GM19438 (cell line): ENCODE measurements around the gene AFAP1L2.
"Not testable (repeated sequence)": the region's sequence is repeated elsewhere in the genome, so short reads cannot be mapped to it uniquely, and the experiment has no call there.

Experiments used
- ATAC-seq: cut with Tn5 transposase; IDR thresholded peaks from one replicate; pipeline ENCODE4 v1.9.1; 2021; ENCODE audit warnings: low read depth; ENCODE audit not compliant: unreplicated experiment

AFAP1L2 gene

GRCh38 chr10:114342976-114343375 is 61.3 kb downstream of the AFAP1L2 start:
- no peak for ATAC-seq

DNA sequence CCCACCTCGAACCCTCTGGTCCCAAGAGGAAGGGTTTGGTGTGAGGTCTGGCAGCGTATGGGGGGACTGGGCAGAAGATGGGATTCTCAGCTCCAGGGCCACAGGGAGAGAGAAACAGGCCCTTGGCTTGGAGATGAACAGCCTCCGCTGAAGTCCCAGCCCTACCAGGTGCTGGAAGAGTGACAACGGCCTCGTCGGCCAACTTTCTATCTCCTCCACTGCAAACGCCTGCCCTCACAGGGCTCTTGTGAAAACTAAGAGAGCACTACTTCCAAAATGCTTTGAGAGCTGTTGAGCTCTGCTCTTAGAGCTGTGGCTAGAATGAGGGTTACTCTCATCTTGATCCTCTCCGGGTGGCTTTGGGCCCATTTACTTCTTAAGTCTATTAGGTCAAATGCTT is 63.5 kb downstream of the AFAP1L2 start:
- no peak for ATAC-seq

DNA sequence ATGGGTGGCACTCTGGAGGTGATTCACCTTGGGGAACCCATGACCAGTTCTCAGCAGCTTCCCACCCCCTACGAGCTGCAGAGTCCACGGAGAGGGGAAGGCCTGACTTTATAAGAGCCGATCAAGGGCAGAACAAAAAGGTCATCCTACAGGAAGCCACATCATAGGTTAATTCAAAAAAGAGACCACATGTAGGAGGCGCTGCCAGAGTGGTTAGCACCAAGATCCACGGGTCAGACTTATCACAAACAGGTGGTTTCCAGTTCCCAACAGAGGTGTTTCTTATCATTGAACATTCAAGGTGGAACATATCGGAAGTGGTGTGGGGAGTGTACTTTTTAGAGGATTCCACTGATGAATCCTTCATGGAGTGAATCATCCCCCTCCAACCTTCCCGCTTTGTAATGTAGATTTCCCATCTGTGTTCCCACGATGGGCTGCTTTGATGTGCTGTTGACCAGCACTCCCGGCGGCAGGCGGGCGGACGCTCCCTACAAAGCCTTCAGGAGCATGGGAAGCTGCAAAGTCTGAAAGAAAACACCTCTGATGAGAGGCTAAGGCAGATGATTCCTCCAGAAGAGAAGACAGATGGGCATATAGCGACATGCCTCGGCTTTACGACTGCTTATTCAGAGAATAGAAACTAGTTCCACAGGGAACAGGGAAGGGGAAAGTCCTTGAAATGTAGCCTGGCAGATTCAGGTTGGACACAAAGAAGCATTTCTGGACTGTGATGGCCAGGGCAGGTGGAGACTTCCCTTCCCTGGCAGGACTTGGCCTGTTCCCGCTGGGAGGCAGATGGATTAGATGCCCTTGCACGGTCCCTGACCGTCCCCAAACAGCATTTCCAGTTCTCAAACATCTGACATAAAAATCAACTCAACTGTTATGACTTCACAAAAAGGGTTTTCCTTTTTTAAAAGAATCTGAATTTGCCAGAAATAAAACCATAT is 66.5 kb downstream of the AFAP1L2 start:
- no peak for ATAC-seq

- ATAC-seq: no peak
Observed at GRCh38 chr10:114336823-114337509, 67.3 kb downstream of the AFAP1L2 start.

GRCh38 chr10:114335614-114336013 is 68.7 kb downstream of the AFAP1L2 start:
- no peak for ATAC-seq

DNA sequence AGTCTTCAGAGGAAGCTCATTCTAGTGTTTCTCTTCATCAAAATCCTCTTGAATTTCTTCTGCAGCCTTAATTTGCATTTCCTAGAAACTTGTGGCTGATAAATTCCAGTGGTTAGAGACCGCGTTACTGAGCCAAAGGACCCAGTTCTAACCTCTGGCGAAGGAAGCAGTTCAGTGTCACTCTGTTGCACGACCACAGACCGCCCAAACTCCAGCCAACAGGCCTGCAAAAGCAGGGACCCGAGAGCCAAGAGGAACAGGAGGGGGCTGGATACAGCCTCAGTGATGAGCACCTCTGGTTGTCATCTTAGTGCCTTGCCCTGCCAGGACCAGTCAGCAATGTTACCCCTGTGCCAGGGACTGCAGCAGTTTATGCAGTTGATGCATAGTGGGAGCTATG is 70.0 kb downstream of the AFAP1L2 start:
- ATAC-seq: no peak

- ATAC-seq: not testable (repeated sequence)
Observed at GRCh38 chr10:114333441-114333840, 70.9 kb downstream of the AFAP1L2 start.

GRCh38 chr10:114332301-114333192 is 71.8 kb downstream of the AFAP1L2 start:
- ATAC-seq: no peak

DNA sequence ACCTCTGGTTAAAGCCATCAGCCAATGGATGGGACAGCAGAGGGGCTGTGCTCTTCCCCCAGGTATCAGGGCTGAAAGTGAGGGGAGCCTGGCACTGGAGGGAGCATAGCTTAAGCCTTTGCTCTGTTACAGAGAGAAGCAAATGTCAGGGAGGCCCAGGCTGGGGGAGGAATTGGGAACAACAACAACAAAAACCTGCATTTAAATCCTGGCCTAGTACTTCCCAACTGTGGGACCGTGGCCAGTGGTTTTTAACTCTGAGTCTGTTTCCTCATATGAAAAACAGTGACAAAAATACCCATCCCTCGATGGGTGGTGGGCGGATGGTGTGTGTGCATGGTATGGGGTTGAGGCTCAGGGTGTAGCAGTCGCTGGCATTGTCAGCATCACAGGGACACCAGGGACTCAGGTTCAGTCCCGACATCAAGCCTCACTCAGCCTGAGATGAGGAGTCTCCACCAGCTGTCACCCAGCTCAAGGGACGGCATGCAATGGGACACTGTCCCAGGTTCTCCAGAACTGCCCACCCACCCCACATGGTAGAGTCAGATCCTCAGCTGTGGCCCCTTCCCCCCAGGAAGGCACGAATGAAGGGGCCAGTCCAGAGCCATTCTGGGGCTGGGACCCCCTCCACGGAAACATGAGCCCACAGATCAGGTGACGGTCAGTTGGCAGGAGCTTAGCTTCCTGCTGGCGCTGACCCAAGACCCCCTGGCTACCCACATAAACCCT is 74.5 kb downstream of the AFAP1L2 start:
- no peak for ATAC-seq

- no peak for ATAC-seq
Observed at GRCh38 chr10:114328874-114329273, 75.4 kb downstream of the AFAP1L2 start.

GRCh38 chr10:114328441-114328812 is 75.9 kb downstream of the AFAP1L2 start:
- ATAC-seq: no peak

- no peak for ATAC-seq
Observed at GRCh38 chr10:114327537-114328440, 76.5 kb downstream of the AFAP1L2 start.

DNA sequence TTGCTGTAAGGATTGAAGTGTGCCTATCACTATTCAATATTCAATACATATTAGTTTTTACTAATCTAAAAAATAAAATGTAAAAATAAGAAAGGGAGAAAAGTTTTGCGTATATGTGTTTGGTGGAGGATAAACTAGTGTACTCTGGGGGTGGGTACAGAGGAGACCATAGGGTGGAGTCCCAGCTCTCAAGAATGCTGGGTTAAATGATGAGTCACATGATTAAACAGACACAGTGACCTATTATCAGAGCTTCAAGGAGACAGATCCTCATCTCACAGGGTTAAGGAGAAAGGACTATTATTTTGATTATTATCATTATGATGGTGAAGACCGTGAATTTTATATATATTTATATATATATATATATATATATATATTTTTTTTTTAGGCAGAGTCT is 77.5 kb downstream of the AFAP1L2 start:
- no peak for ATAC-seq

DNA sequence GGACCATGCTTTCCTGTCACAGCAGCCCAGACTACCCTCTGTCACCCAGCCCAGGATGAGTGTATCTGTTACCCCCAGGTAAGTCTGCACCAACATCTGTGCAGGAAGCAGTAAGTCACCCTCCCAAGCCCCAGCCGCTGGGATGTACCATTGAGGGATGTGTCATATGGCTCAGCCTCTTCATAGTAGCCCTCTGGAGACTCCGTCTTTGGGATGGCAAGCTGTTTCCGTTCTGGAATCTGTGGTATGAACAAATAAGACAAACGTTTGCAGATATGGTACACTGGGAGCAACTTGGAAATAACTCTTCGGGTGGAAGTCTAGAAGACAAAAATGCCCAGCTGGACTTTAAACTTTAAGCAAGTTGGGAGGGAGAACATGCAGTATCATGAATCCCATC is 81.3 kb downstream of the AFAP1L2 start:
- ATAC-seq: no peak

DNA sequence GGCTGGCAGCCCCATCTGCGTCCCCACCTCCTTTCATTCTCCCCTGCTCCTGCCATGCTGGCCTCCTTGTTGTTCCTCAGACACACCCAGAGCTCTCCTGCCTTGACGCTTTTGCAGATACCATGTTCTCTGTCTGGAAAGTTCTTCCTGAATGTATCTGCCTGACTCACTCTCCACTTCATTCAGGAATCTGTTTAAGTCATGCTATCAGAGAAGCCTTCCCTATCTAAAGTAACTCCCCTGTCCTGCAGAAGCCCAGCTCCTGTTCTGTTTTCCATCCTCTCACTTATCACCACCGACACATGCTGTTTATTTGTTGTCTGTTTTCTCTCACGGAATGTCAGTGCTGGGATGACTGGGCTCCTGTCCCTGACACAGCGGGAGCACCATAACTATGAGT is 82.0 kb downstream of the AFAP1L2 start:
- no peak for ATAC-seq

- ATAC-seq: no peak
Observed at GRCh38 chr10:114320249-114321116, 83.8 kb downstream of the AFAP1L2 start.

- no peak for ATAC-seq
Observed at GRCh38 chr10:114319406-114320248, 84.7 kb downstream of the AFAP1L2 start.
